Esophagus (tissue), 2 donors: Measurements from ENCODE around the gene KXD1. TPM values are rescaled to one million over a fixed set of nuclear protein-coding genes. Genes with fewer than 3 reads are reported as not detected.

Source experiments
- H3K27ac ChIP-seq, 2 donors: one replicate each; pipeline ENCODE4 v1.5.1; 2013; ENCODE audit warnings: low read depth in 2 of 2, mild to moderate bottlenecking in 2 of 2, inconsistent platforms in 1 of 2, low read length in 1 of 2, moderate library complexity in 1 of 2
- H3K27me3 ChIP-seq, 2 donors: one replicate each; pipeline ENCODE4 v1.6.1; 2013; ENCODE audit warnings: low read length in 2 of 2, control low read depth in 1 of 2, mild to moderate bottlenecking in 1 of 2; ENCODE audit not compliant: insufficient read depth in 2 of 2, control insufficient read depth in 1 of 2
- H3K36me3 ChIP-seq, 2 donors: one replicate each; pipeline ENCODE4 v1.6.1; 2013; ENCODE audit warnings: low read length in 1 of 2; ENCODE audit not compliant: control insufficient read depth in 2 of 2, insufficient read depth in 2 of 2
- H3K4me1 ChIP-seq, 2 donors: one replicate each; pipeline ENCODE4 v1.6.1; 2013; ENCODE audit warnings: low read length in 1 of 2; ENCODE audit not compliant: control insufficient read depth in 2 of 2, insufficient read depth in 2 of 2
- H3K4me3 ChIP-seq, 2 donors: one replicate each; pipeline ENCODE4 v1.5.1; 2013; ENCODE audit warnings: low read length in 2 of 2, mild to moderate bottlenecking in 2 of 2, low read depth in 1 of 2, moderate library complexity in 1 of 2
- H3K9me3 ChIP-seq, 2 donors: one replicate each; pipeline ENCODE4 v1.6.1; 2013; ENCODE audit warnings: mild to moderate bottlenecking in 2 of 2, low read depth in 1 of 2, low read length in 1 of 2, moderate library complexity in 1 of 2; ENCODE audit not compliant: control insufficient read depth in 2 of 2, insufficient read depth in 1 of 2
- WGBS, 2 donors: extraction: QIAGEN DNeasy Blood & Tissue Kit; methylation state at CpG; one replicate each; pipeline ENCODE4 v1.1.7; 2013; 5-methylcytosine and 5-hydroxymethylcytosine counted together
- polyA plus RNA-seq, 2 donors: library from polyadenylated mRNA; stranded (reverse); fragments of 200-250 nt; gene quantifications; one replicate each; pipeline ENCODE4 v1.2.3, GENCODE V29; 2013
- donor health status: healthy with polysubstance abuse.
- donor health status: Bipolar disorder and iron deficiency.

The KXD1 gene
- polyA plus RNA-seq, 2 donors, result 43.7 to 68.1 TPM

DNA sequence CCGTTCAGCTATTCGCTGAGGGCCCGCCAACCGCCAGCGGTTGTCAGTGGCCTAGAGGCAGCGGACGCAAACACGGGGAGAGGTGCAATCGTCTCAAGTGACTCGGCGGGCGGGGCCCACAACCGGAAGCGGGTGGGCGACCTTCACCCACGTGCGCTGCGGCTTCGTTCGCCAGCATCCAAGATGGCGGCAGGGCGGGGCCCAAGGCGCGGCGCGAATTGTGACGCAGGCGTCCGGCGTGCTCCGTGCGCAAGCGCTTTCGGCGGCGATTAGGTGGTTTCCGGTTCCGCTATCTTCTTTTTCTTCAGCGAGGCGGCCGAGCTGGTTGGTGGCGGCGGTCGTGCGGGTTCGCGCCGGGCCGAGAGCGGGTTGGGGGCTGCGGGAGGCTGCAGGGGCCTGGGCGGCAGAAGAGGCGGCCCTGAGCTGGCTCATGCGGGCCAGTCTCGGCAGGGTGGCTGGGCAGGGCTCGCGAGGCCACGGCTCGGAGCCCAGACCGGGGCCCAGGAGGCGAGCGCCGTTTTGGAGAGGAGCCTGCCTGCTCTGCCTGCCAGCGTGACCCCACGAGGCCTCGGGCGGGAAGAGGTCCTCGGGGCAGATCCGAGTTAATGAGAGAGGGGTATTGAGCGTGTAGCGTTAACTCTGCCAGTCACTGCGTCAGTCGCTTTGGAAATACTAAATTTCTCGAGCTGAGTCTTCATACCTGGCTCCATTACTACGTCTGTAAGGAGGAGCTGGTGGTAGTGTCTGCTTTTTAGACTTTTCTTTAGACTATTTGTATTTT lies 14.1 kb downstream of the KXD1 start, which contains the start of gene UBA52:
Gene UBA52, plus strand, starts transcription at position 294 of the 781 bp plus-strand sequence. CDS start 1,444 bp downstream, outside the sequence.
- H3K4me1 ChIP-seq, result peaks cover 3 to 9% of the 10 kb centered on the region in 2 donors
- peak within 1 kb of the TSS; percentile 94 to 96 for H3K27ac ChIP-seq
- peaks cover 20 to 42% of the 10 kb centered on the region in 2 donors for H3K36me3 ChIP-seq
- no peaks in the 10 kb centered on the region for H3K27me3 ChIP-seq
- H3K4me3 ChIP-seq, result peak within 1 kb of the TSS; percentile 82 to 87
- WGBS, 2 donors, result 0 to 1% methylated on average over 70 to 75 of the region's 75 CpGs
- H3K9me3 ChIP-seq, result peaks cover 0 to 4% of the 10 kb centered on the region in 2 donors

- Histone ChIP-seq H3K36me3 (peaks cover 17 to 28% of the 10 kb centered on the region in 2 donors), H3K9me3 (peaks cover 0 to 4% of the 10 kb centered on the region in 2 donors), H3K4me3 (no peak overlapping the region), H3K27ac (no peak overlapping the region), H3K4me1 (peaks cover 3 to 9% of the 10 kb centered on the region in 2 donors), H3K27me3 (no peaks in the 10 kb centered on the region)
- WGBS, 2 donors, result 92 to 94% methylated on average over 18 of the region's 18 CpGs
Observed at GRCh38 chr19:18574691-18575291, 17.1 kb downstream of the KXD1 start.

- WGBS, 2 donors, result 83 to 96% methylated on average over 8 of the region's 8 CpGs
- Histone ChIP-seq H3K27me3 (no peaks in the 10 kb centered on the region), H3K4me3 (no peak overlapping the region), H3K36me3 (peaks cover 17 to 28% of the 10 kb centered on the region in 2 donors), H3K27ac (no peak overlapping the region), H3K9me3 (peaks cover 0 to 4% of the 10 kb centered on the region in 2 donors), H3K4me1 (peaks cover 3 to 9% of the 10 kb centered on the region in 2 donors)
Observed at GRCh38 chr19:18576383-18576782, 18.7 kb downstream of the KXD1 start.

- Histone ChIP-seq H3K4me3 (no peak overlapping the region), H3K9me3 (peaks cover 0 to 4% of the 10 kb centered on the region in 2 donors), H3K27me3 (no peaks in the 10 kb centered on the region), H3K36me3 (peaks cover 17 to 28% of the 10 kb centered on the region in 2 donors), H3K27ac (no peak overlapping the region), H3K4me1 (peaks cover 3 to 9% of the 10 kb centered on the region in 2 donors)
- 86 to 87% methylated on average over 21 of the region's 21 CpGs for WGBS, 2 donors
Observed at GRCh38 chr19:18577365-18577914, 19.8 kb downstream of the KXD1 start.

DNA sequence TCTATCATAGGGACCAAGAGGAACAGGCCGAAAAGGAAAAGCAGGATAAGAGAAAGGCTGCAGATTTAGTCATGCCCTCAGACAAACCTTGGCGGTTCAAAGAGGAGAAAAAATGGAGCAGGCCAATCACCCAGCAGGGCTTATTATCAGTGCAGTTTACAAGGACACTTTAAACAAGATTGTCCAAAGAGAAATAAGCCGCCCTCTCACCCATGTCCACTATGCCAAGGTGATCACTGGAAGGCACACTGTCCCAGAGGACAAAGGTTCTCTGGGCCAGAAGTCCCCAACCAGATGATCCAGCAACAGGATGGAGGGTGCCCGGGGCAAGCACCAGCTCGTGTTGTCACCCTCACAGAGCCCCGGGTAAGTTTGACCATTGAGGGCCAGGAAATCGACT lies 22.6 kb downstream of the KXD1 start:
- 65 to 74% methylated on average over 7 of the region's 7 CpGs for WGBS, 2 donors
- Histone ChIP-seq H3K4me3 (no peak overlapping the region), H3K27me3 (no peaks in the 10 kb centered on the region), H3K27ac (no peak overlapping the region), H3K4me1 (no peaks in the 10 kb centered on the region), H3K9me3 (no peaks in the 10 kb centered on the region), H3K36me3 (peaks cover 8 to 12% of the 10 kb centered on the region in 2 donors)

DNA sequence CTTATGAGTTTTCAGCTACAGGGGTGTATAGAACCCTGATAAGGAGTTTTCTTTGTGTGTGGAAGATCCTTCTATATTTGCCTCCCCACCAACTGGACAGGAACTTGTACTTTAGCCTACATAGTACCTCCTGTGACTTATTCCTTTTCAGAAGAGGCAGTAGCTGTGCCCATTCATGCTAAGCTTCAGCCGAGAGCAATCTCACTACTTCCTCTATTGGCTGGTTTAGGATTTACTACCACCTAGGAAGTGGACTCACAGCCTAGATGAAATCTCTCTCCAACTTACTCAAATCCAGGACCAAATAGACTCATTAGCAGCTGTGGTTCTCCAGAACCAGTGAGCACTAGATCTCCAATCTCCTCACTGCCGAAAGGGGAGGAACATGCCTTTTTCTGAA lies 28.6 kb downstream of the KXD1 start:
- Histone ChIP-seq H3K4me3 (no peak overlapping the region), H3K4me1 (peaks cover 6 to 9% of the 10 kb centered on the region in 2 donors), H3K36me3 (peaks cover 0 to 5% of the 10 kb centered on the region in 2 donors), H3K9me3 (peaks cover 0 to 4% of the 10 kb centered on the region in 2 donors), H3K27ac (no peak overlapping the region), H3K27me3 (no peaks in the 10 kb centered on the region)
- 60 to 64% methylated on average over 2 of the region's 2 CpGs for WGBS, 2 donors

DNA sequence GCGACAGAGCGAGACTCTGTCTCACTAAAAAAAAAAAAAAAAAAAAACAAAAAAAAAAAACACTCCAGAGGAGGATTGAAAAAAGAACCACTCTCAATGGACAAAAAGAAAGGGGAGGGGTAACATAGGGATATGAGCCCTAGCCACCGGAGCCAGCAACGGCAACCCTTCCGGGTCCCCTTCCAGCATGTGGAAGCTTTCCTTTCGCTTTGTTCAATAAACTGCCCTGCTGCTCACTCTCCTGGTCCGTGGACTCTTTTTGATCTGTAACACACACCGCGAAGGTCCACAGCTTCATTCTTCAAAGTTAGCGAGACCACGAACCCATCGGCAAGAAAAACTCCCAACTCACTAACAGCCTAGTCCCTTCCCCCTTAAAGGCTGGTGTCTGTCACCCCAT lies 29.9 kb downstream of the KXD1 start:
- Histone ChIP-seq H3K9me3 (peaks cover 0 to 4% of the 10 kb centered on the region in 2 donors), H3K36me3 (peaks cover 0 to 5% of the 10 kb centered on the region in 2 donors), H3K27me3 (no peaks in the 10 kb centered on the region), H3K4me1 (peaks cover 6 to 9% of the 10 kb centered on the region in 2 donors), H3K27ac (no peak overlapping the region), H3K4me3 (no peak overlapping the region)
- WGBS, 2 donors, result 92 to 93% methylated on average over 12 of the region's 12 CpGs

DNA sequence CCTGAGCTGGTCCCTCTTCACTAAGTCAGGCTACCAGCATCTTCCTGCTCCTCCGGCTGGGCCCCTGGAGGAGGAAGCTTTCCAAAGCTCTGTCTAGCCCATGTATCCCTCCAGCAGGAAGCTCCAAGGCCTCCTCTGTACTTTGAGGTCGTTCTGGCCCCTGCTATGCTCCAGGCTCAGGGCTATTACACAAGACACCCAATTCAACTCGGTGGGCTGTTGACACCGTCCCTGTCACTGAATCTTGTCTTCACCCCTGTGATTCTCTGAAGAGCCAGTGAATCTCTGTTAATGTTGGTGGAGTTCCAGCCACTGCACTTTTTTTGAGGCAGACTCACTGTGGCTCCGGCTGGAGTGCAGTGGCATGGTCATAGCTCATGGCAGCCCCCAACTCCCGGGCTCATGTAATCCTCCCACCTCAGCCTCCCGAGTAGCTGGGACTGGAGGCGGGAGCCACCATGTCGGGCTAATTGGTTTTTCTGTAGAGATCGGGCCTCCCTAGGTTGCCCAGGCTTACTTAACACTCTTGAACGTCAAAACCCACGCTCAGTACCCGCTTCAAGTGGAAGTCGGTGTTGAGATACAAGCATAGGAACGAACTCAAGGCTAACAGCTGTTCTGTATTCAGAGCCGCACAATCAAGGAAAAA lies 30.4 kb downstream of the KXD1 start:
- Histone ChIP-seq H3K27ac (peak overlapping the region; percentile 88 to 93), H3K9me3 (peaks cover 0 to 4% of the 10 kb centered on the region in 2 donors), H3K4me1 (peaks cover 6 to 9% of the 10 kb centered on the region in 2 donors), H3K36me3 (peaks cover 0 to 5% of the 10 kb centered on the region in 2 donors), H3K4me3 (peak overlapping the region; percentile 78 to 85), H3K27me3 (no peaks in the 10 kb centered on the region)
- whole genome bisulfite sequencing, 2 donors, result 34% methylated on average over 16 of the region's 16 CpGs
